Stimulated activated CD8-positive, alpha-beta memory T cell treated with anti-CD3 and anti-CD28 coated beads, Interleukin-2, amount 100 ng/mL, for 1 hour (primary cell): Measurements from ENCODE around the gene MTUS2.

ENCODE experiments used
- DNase-seq, 2 donors: peaks; one replicate each; pipeline ENCODE4 v3.0.0-alpha.2; 2020; ENCODE audit warnings: low read depth in 2 of 2

Gene MTUS2

DNA sequence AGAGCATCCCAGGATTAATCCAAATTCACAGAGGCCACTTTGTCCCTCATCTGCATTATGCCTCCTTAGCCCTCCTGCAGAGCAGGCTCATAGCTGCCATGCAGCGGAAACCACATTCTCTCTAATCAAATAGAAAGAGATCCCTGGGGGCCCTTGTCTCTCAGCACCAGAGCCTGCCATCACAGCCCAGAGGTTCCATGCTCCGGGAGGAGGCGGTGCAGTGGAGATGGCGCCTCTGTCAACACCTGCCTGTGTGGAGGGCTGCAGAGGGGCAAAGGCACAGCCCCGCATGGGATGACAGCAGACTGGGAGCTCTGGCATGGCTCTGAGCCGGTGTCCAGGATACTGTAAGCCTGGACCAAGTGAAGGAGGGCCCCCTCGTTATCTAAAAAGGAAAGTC is 664.1 kb downstream of the MTUS2 start:
- no peak for DNase-seq

- no peak for DNase-seq
Measured at GRCh38 chr13:29484796-29485195, 664.7 kb downstream of the MTUS2 start.

DNA sequence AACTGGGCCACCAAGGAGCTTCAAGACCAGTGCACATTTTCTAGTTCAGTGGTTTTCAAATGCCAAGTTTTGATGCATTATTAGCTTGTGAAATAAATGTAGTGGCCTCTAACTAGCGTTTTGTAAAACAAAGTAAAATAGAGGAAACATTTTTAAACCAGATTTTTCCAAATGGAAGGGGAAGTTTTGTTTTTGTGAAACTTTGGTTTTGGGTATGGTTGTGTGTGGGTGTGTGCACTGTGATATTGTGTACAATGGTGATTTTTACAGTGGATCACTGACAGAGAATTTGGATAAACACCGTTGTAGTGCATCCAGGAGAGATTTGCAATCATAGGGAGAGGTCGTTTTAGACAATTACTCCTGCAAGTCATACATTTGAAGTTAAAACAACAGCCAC is 666.4 kb downstream of the MTUS2 start:
- no peak for DNase-seq

DNA sequence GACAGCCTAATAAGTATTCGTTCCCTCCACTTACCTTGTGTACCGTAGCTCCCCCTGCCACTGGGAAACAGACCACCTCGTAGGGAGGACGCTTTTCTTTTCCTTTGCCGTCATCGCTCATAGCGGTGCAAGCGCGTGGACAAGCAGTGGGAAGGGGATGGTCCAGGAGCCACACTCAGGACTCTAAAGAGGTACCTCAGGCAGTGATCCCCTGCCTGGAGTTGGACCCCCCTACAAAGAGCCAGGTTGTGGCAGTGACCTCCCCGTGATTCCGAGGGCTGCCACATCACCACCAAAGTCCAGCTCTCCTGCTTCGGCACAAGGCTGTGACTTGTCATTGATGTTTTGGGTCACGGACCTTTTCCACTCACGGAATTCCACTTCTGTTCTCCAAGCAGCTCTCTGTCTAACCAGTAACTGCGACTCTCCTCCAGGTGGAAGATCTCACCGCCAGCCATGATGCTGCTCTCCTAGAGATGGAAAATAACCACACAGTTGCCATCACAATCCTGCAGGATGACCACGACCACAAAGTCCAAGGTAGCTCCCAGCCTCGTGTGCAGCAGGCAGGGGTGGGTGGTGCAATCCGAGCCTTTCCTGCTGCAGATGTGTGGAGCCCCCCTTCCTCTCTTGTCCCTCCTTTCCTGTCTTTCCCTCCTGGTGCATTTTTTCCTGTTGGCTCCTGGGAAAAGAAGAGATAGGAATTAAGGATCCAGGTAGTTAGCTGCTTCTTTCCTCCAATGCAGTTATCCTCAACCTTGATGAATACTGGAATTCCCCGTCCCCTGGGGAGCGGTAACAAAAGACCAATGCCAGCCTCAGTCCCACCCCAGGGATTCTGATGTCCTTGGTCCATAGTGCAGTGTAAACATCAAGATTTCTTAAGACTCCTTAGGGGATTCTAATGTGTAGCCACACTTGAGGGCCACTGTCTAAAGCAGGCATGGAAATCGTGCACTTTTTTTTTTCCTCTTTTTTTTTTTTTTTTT is 667.6 kb downstream of the MTUS2 start:
- no peak for DNase-seq

GRCh38 chr13:29489650-29490560 is 669.8 kb downstream of the MTUS2 start:
- DNase-seq, result no peak

GRCh38 chr13:29490561-29490885 is 670.4 kb downstream of the MTUS2 start:
- no peak for DNase-seq

DNA sequence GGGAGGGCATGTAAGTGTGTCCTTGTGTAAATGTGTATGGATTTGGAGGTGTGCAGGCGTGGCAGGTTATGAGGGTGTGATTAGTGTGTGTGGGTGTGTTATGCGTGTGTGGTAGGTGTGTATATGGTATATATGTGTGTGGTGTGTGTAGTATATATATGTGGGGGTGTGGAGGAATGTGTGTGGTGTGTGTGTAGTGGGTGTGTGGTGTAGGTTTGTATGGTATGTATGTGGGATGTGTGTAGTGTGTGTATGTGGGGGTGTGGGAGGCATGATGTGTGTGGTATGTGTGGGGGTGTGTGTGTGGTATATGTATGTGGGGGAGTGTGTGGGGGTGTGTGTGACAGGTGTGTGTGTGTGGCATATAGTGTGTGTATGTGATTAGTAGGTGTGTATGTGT is 671.1 kb downstream of the MTUS2 start:
- DNase-seq, result no peak

DNA sequence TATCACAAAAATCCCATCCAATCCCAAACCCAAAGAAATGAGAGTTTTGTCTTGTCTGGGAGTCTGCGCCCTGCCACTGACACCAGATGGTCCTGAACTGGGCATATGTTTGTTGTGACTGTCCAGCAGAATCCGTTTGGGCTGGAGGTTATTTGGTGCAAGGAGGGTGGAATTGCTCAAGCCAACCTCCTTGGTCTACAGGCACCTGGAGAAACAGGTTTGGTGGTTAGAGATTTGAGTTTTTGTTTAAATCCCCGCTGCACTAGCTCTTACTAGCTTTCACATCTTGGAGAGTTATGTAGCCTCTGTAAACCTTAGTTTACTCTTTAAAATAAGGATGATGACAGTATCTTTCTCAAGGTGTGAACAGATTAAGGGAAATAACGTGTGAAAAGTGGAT is 673.7 kb downstream of the MTUS2 start:
- DNase-seq, result no peak

GRCh38 chr13:29494520-29494919 is 674.4 kb downstream of the MTUS2 start:
- no peak for DNase-seq

- no peak for DNase-seq
Measured at GRCh38 chr13:29496241-29496712, 676.1 kb downstream of the MTUS2 start.

DNA sequence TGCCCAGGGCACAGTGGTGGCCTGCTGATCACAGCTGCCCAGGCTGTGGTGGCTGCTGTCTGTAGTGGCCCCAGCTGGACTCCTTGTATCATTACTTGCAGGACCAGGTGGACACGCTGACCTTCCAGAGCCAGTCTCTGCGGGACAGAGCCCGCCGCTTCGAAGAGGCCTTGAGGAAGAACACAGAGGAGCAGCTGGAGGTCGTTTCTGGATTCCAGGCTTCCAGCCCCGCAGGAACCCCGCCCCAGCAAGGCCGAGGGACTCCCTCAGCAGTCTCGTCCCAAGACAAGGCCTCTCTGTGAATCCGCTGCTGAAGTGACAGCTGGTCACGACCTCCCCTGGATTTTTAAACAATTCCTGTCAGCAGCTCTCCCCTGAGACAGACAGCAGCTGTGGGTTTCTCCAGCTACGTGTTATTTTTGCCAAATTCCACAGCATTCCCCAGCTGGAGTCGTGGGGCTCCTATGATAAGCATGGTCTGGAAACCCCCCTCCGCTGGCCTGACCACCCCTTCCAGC is 677.1 kb downstream of the MTUS2 start:
- no peak for DNase-seq

DNA sequence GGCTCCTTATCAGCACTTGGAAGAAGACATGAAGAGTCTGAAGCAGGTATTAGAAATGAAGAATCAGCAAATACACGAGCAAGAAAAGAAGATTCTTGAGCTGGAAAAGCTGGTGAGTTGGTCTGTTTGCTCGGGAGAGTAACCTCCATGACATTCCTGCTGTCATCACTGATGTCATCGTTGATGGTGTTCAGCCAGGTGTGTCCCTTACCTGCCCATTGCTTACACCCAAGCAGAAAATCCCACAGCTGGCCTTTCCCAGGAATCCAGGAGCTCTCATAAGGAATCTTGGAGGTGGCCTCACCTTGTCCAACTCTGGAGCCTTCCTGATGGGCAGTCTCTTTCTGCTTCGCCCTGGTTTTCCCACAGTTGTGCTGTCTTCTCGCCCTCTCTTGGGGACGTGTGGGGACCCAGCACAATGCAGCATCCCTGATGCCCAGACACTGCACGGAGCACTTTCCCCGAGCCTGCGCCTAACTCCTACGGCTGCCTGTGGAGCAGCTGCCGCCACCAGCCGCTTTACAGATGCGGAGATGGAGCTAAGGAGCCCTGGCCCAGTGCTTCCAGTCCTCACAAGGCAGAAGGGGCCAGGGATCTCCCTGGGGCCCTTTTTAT is 678.4 kb downstream of the MTUS2 start:
- DNase-seq, result no peak

GRCh38 chr13:29499506-29500165 is 679.5 kb downstream of the MTUS2 start:
- DNase-seq, result no peak

DNA sequence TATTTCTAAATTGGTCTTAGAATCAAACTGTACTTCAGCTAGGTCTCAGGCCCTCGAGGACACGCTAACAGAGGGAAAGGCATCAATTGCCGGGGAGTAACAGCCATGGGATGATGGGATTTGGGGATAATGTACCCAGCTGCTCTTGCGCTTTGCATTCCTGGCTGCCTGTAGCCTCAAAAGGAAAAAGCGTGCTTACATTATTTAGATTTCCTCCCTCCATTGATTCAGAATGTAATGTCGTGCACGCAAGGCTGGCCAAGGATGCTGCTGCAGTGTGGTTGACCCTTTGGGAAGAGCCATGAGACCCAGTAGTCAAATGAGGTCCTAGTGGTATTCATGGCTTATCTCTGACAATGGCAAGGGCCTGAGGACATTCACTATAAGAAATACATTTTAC is 680.2 kb downstream of the MTUS2 start:
- DNase-seq, result no peak

DNA sequence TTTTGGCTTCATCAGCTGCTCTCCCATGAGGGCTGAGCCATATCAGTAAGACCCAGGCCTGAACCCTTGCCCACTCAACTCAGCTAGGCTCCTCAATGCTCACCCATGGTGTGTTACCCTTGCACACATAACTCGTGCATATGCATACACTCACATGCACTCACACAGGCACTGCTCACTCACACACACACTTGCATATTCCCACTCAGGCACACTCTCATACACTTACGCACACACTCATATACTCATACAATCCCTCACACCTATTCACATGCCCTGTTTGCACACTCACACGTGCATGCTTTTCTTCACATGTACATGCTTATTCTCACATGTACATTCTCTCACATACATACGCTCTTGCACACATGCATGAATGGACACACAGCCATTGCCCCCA is 681.5 kb downstream of the MTUS2 start:
- DNase-seq, result no peak

GRCh38 chr13:29502391-29503008 is 682.4 kb downstream of the MTUS2 start:
- no peak for DNase-seq

DNA sequence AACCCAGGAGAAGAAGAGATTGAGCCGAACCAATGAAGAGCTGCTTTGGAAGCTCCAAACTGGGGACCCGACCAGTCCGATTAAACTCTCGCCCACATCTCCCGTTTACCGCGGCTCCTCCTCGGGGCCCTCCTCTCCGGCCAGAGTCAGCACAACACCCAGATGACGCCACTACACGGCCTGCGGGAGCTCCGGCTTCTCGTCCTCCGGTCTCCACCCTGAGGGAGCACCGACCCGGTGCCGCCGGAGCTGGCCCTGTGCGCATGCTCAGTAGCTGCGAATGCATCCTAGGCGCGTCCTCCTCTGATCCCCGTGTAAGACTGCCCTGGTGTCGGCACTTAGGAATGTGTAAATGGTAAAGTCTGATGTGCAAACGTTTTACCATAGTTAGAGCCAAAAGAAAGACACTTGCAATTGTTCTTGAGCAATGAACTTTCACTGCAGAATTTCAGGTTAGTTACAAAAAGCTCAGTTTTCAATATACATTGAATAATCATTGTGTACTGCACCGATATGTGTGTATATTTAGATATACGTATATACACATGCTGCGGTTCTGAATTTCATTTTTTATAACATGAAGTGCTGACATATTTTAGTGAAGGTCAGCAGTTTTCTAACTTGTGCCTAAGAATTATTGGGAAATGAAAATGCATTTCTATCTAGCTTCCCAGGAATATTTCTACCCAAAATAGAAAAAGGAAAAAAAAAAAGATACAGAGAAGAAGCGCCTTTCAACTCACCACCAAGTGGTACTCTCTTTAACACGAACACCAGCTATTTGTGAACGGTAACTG is 683.1 kb downstream of the MTUS2 start:
- no peak for DNase-seq

DNA sequence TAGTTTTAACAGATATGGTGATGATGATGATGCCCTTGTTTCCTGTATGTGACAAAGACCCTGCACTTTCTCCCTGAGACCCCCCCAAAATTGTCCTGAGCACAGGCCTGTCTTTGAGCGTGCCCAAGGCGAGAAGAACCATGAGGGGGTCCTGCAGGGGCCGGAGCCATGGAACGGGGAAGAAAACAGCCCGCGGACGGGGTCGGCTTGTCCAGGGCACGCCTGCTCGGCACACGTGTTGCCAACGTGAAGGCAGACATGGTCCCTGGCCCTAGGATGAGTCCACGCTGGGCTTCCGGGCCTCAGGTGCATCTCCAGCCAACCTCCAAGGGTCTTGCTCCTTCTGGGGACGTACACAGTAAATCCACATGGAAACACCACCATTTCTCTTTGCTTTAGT is 684.6 kb downstream of the MTUS2 start:
- DNase-seq, result no peak

DNA sequence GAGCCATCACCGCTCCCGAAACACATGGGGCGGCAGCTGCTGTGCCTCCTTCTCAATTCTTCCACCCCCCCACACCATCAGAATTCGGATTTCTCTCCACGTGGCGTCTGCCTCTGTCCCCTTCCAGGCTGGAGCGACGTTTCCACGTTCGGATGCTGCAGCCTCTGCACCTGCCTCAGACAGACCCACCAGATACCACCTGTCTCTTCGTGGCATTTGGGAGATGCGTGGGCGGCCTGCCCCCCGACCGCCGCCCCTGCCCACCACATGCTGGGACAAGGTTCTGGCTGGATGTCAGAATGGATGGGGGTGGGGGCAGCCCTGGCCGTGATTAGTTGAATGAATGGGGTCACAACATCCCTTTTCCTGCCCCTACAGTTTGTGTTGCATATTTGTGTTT is 685.4 kb downstream of the MTUS2 start:
- DNase-seq, result no peak

GRCh38 chr13:29505950-29506349 is 685.8 kb downstream of the MTUS2 start:
- DNase-seq, result no peak
